Hepatocyte (in vitro differentiated cells): ENCODE data around the gene EEF2K. TPM values are rescaled to one million over a fixed set of nuclear protein-coding genes. Genes with fewer than 3 reads are reported as not detected.

ENCODE experiments used
- DNase-seq: peaks from one replicate; pipeline ENCODE4 v3.0.0-alpha.2; 2016; ENCODE audit warnings: low spot score
- H2AFZ ChIP-seq: fragments of 200-600 bp; sonication (generic); 2 replicates; pipeline ENCODE4 v1.6.0; 2016; ENCODE audit warnings: antibody characterized with exemption, mild to moderate bottlenecking
- H3K27ac ChIP-seq: fragments of 200-600 bp; sonication (generic); 2 replicates; pipeline ENCODE4 v1.5.1; 2016; ENCODE audit warnings: mild to moderate bottlenecking
- H3K27me3 ChIP-seq: fragments of 200-600 bp; sonication (generic); 2 replicates; pipeline ENCODE4 v1.6.1; 2016
- H3K36me3 ChIP-seq: fragments of 200-600 bp; sonication (generic); replicated peaks from 2 replicates; pipeline ENCODE4 v1.5.1; 2016; ENCODE audit warnings: low read depth; ENCODE audit not compliant: insufficient read depth
- H3K4me1 ChIP-seq: fragments of 200-600 bp; sonication (generic); 2 replicates; pipeline ENCODE4 v1.5.1; 2016; ENCODE audit warnings: mild to moderate bottlenecking, moderate library complexity; ENCODE audit not compliant: insufficient read depth
- H3K4me2 ChIP-seq: fragments of 200-600 bp; sonication (generic); 2 replicates; pipeline ENCODE4 v1.6.0; 2016
- H3K4me3 ChIP-seq: fragments of 200-600 bp; sonication (generic); 2 replicates; pipeline ENCODE4 v1.5.1; 2016; ENCODE audit warnings: mild to moderate bottlenecking
- H3K79me2 ChIP-seq: fragments of 200-600 bp; sonication (generic); 2 replicates; pipeline ENCODE4 v1.6.0; 2017; ENCODE audit warnings: mild to moderate bottlenecking
- H3K9me2 ChIP-seq: fragments of 200-600 bp; sonication (generic); replicated peaks from 2 replicates; pipeline ENCODE4 v1.6.0; 2017; ENCODE audit warnings: mild to moderate bottlenecking; ENCODE audit not compliant: insufficient read depth
- H3K9me3 ChIP-seq: fragments of 200-600 bp; sonication (generic); 2 replicates; pipeline ENCODE4 v1.5.1; 2016; ENCODE audit warnings: low read depth, mild to moderate bottlenecking
- H4K20me1 ChIP-seq: fragments of 200-600 bp; sonication (generic); 2 replicates; pipeline ENCODE4 v1.6.0; 2016; ENCODE audit warnings: mild to moderate bottlenecking; ENCODE audit not compliant: insufficient read depth, poor library complexity, severe bottlenecking
- EZH2 ChIP-seq: fragments of 200-600 bp; sonication (generic); IDR thresholded peaks from 2 replicates; pipeline ENCODE4 v1.6.1; 2016; ENCODE audit warnings: antibody characterized with exemption, mild to moderate bottlenecking, borderline replicate concordance
- EZH2phosphoT487 ChIP-seq: fragments of 200-600 bp; sonication (generic); IDR thresholded peaks from one replicate; pipeline ENCODE4 v1.6.1; 2018; ENCODE audit warnings: antibody characterized with exemption, mild to moderate bottlenecking, low read depth, moderate library complexity; ENCODE audit not compliant: unreplicated experiment, severe bottlenecking
- WGBS: methylation state at CpG from one replicate; pipeline ENCODE4 v1.1.6; 2016; ENCODE audit warnings: low lambda C conversion rate; ENCODE audit errors: missing lambda C conversion rate; 5-methylcytosine and 5-hydroxymethylcytosine counted together
- polyA plus RNA-seq: library from polyadenylated mRNA; unstranded; fragments of >200 nt; fragmentation: Nextera tagmentation; extraction: Ambion mirVana; gene quantifications from 2 replicates; pipeline ENCODE4 v1.2.1, GENCODE V29; 2016
- total RNA-seq: library from RNA; depleted of rRNA; stranded (reverse); fragments of >200 nt; gene quantifications from 2 replicates; pipeline ENCODE4 v1.2.3, GENCODE V29; 2014
- TF ChIP-seq, protein P1 (sequence below): fragments of 200-600 bp; sonication (generic); IDR thresholded peaks from 2 replicates; pipeline ENCODE4 v1.5.1; 2016; ENCODE audit warnings: antibody characterized with exemption, mild to moderate bottlenecking; ENCODE audit not compliant: poor library complexity

Gene EEF2K
- total and polyA plus RNA-seq, 2 experiments from 2014 or later, result 7.9 to 15.1 TPM

DNA sequence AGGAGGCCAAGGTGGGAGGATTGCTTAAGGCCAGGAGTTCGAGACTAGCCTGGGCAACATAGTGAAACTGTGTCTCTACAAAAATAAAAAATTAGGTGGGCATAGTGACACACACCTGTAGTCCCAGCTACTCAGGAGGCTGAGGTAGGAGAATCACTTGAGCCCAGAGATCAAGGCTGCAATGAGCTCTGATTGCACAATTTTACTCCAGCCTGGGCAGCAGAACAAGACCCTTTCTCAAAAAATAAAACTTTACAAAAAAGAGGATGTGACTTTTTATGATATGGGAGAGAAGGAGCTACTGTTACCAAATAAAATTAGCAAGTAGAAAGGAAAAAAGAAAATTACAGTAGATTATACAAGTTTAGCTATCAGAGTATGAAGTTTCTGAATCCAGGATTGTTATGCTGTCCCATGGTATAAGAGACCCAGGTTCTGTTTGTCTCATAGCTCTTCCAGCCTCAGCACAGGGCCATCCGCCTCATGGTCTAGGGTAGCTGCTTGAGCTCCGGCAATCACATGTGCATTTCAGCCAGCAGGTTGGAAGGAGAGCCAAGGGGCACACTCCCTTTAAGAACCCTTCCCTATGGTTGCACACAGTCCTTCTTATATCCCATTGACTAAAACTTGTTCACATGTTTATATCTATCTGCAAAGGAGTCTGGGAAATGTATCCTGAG lies 13.5 kb downstream of the EEF2K start:
- no peak overlapping the region for H3K4me3 ChIP-seq
- peak overlapping the region; percentile 2 for H3K27ac ChIP-seq
- no peaks in the 10 kb centered on the region for H3K9me2 ChIP-seq
- H3K9me3 ChIP-seq, result no peaks in the 10 kb centered on the region
- 98% methylated on average over 3 of the region's 3 CpGs for WGBS
- no peaks in the 10 kb centered on the region for H4K20me1 ChIP-seq
- DNase-seq, result no peak
- H3K79me2 ChIP-seq, result peaks cover 40% of the 10 kb centered on the region
- no peak overlapping the region for H3K4me2 ChIP-seq
- H3K27me3 ChIP-seq, result no peaks in the 10 kb centered on the region
- no peaks in the 10 kb centered on the region for H3K36me3 ChIP-seq
- no peak for TF ChIP-seq EZH2phosphoT487
- TF ChIP-seq, protein P1, sequence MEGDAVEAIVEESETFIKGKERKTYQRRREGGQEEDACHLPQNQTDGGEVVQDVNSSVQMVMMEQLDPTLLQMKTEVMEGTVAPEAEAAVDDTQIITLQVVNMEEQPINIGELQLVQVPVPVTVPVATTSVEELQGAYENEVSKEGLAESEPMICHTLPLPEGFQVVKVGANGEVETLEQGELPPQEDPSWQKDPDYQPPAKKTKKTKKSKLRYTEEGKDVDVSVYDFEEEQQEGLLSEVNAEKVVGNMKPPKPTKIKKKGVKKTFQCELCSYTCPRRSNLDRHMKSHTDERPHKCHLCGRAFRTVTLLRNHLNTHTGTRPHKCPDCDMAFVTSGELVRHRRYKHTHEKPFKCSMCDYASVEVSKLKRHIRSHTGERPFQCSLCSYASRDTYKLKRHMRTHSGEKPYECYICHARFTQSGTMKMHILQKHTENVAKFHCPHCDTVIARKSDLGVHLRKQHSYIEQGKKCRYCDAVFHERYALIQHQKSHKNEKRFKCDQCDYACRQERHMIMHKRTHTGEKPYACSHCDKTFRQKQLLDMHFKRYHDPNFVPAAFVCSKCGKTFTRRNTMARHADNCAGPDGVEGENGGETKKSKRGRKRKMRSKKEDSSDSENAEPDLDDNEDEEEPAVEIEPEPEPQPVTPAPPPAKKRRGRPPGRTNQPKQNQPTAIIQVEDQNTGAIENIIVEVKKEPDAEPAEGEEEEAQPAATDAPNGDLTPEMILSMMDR, result no peak
- TF ChIP-seq EZH2, result no peak
- no peak overlapping the region for H2AFZ ChIP-seq
- H3K4me1 ChIP-seq, result peaks cover 4% of the 10 kb centered on the region

DNA sequence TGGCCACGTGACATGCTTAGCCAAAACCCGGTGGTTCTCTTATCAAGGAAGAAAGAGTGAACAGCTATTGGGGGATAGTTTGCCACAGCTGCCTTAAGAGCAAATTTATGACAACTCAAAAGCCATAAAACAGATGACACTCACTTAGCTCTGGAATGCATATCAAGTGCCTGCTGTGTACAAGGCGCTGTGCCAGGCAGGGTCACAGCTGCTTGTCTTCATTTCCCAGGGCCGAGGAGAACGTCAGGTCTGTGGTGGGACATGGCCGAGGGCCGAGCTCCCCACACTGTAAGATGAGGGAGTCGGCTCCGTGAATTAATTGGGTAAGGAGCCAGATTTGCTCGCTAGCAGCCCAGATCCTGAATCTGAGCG lies 14.0 kb downstream of the EEF2K start:
- no peak for TF ChIP-seq EZH2phosphoT487
- TF ChIP-seq EZH2, result no peak
- TF ChIP-seq, protein P1, result no peak
- H3K27ac ChIP-seq, result peak overlapping the region; percentile 2

DNA sequence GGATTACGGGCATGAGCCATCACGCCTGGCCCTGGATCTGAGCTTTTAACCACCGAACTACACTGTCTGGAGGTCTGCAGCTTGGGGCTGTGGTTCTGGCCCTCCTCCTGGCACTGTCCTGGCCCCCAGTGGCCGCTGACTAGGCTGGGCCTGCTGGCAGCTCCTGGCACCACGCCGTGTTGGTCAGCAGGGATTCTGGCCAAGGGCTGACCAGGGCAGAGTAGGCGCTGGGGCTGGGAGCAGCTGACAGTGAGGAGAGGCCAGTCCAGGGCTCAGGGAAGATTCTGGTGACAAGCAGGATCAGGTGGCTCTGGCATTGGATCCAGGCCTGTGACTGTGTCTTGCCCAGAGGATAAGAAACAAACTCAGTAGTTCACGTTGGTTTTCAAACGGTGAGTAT lies 14.6 kb downstream of the EEF2K start:
- no peaks in the 10 kb centered on the region for H3K9me2 ChIP-seq
- H4K20me1 ChIP-seq, result no peaks in the 10 kb centered on the region
- H3K27ac ChIP-seq, result no peak overlapping the region
- H3K4me1 ChIP-seq, result peaks cover 4% of the 10 kb centered on the region
- H3K9me3 ChIP-seq, result no peaks in the 10 kb centered on the region
- H2AFZ ChIP-seq, result no peak overlapping the region
- 91% methylated on average over 9 of the region's 9 CpGs for WGBS
- H3K27me3 ChIP-seq, result no peaks in the 10 kb centered on the region
- no peak overlapping the region for H3K4me3 ChIP-seq
- no peak overlapping the region for H3K4me2 ChIP-seq
- no peaks in the 10 kb centered on the region for H3K36me3 ChIP-seq
- peaks cover 33% of the 10 kb centered on the region for H3K79me2 ChIP-seq
- no peak for TF ChIP-seq EZH2
- TF ChIP-seq, protein P1, result no peak
- no peak for TF ChIP-seq EZH2phosphoT487
- no peak for DNase-seq

More for the DNA sequence above, 14.0 kb downstream of the EEF2K start:
- H3K4me2 ChIP-seq, result no peak overlapping the region
- DNase-seq, result peak; percentile 28
- WGBS, result 61% methylated on average over 11 of the region's 11 CpGs
- peaks cover 4% of the 10 kb centered on the region for H3K4me1 ChIP-seq
- H3K79me2 ChIP-seq, result peaks cover 35% of the 10 kb centered on the region
- no peaks in the 10 kb centered on the region for H3K27me3 ChIP-seq
- H4K20me1 ChIP-seq, result no peaks in the 10 kb centered on the region
- no peak overlapping the region for H3K4me3 ChIP-seq
- H3K36me3 ChIP-seq, result no peaks in the 10 kb centered on the region
- no peaks in the 10 kb centered on the region for H3K9me3 ChIP-seq
- no peak overlapping the region for H2AFZ ChIP-seq
- no peaks in the 10 kb centered on the region for H3K9me2 ChIP-seq
